ENCODE results near the gene UROC1.

The UROC1 gene

GRCh38 chr3:126448136-126448892 is 69.3 kb downstream of the UROC1 start:
- no peak overlapping the region for H4K91ac ChIP-seq (ENCODE audit: low read depth, low read length, poor library complexity)
- no peak overlapping the region for H2BK5ac ChIP-seq (ENCODE audit: low read length)
- H3K4ac ChIP-seq (ENCODE audit: low read length) = no peak overlapping the region
- no peaks in the 10 kb centered on the region for H3K79me1 ChIP-seq (ENCODE audit: low read depth, low read length)
- H2AFZ ChIP-seq (ENCODE audit: low read length) = no peak overlapping the region
- no peak for DNase-seq (ENCODE audit: low spot score)
- no peak overlapping the region for H2BK15ac ChIP-seq (ENCODE audit: low read length)
- H3K23ac ChIP-seq (ENCODE audit: low read depth, low read length, poor library complexity) = no peak overlapping the region
- H3K4me3 ChIP-seq (ENCODE audit: low read length in 2 of 2) = no peak overlapping the region
- no peaks in the 10 kb centered on the region for H3K27me3 ChIP-seq (ENCODE audit: control insufficient read depth in 3 of 3, insufficient read depth in 3 of 3, low read depth in 1 of 3, low read length in 3 of 3)
- no peak overlapping the region for H3K27ac ChIP-seq (replicated peaks; ENCODE audit: low read length)
- peaks cover 6 to 63% of the 10 kb centered on the region in 2 donors for H3K36me3 ChIP-seq (replicated peaks in 1 of 2; ENCODE audit: control insufficient read depth in 2 of 2, insufficient read depth in 2 of 2, low read length in 2 of 2)
- H2BK120ac ChIP-seq (ENCODE audit: low read depth, low read length) = no peak overlapping the region
- H3K9me3 ChIP-seq (replicated peaks in 1 of 2; ENCODE audit: control insufficient read depth in 2 of 2, insufficient read depth in 1 of 2, low read depth in 1 of 2, low read length in 2 of 2) = no peaks in the 10 kb centered on the region
- peaks cover 0 to 5% of the 10 kb centered on the region in 2 donors for H3K4me1 ChIP-seq (ENCODE audit: control insufficient read depth in 2 of 2, insufficient read depth in 1 of 2, low read depth in 1 of 2, low read length in 2 of 2)
- peak overlapping the region; percentile 35 for H3K18ac ChIP-seq (ENCODE audit: low read length)
- no peak overlapping the region for H3K4me2 ChIP-seq (ENCODE audit: insufficient read depth, low read length, poor library complexity, severe bottlenecking)
- peak overlapping the region; percentile 56 for H3K14ac ChIP-seq (ENCODE audit: low read length)
- WGBS, 2 donors (ENCODE audit: extremely low coverage in 2 of 2, insufficient read length in 2 of 2, insufficient replicate concordance in 1 of 2) = no CpG with 5 or more reads among the region's 17 CpGs
- no peak overlapping the region for H4K8ac ChIP-seq (ENCODE audit: low read depth, low read length)
- H2AK5ac ChIP-seq (ENCODE audit: low read depth, low read length) = no peak overlapping the region
- H3K9ac ChIP-seq (ENCODE audit: low read depth, low read length, poor library complexity) = peak overlapping the region; percentile 54
- H2BK12ac ChIP-seq (ENCODE audit: low read length) = no peak overlapping the region

GRCh38 chr3:126447456-126448106 is 70.0 kb downstream of the UROC1 start:
- Histone ChIP-seq H3K18ac (ENCODE audit: low read length) (no peak overlapping the region), H2BK120ac (ENCODE audit: low read depth, low read length) (no peak overlapping the region), H4K8ac (ENCODE audit: low read depth, low read length) (no peak overlapping the region), H3K79me1 (ENCODE audit: low read depth, low read length) (no peaks in the 10 kb centered on the region), H3K9ac (ENCODE audit: low read depth, low read length, poor library complexity) (no peak overlapping the region), H3K27me3 (ENCODE audit: control insufficient read depth in 3 of 3, insufficient read depth in 3 of 3, low read depth in 1 of 3, low read length in 3 of 3) (no peaks in the 10 kb centered on the region), H3K4me1 (ENCODE audit: control insufficient read depth in 2 of 2, insufficient read depth in 1 of 2, low read depth in 1 of 2, low read length in 2 of 2) (peaks cover 0 to 5% of the 10 kb centered on the region in 2 donors), H2BK12ac (ENCODE audit: low read length) (no peak overlapping the region), H3K4me2 (ENCODE audit: insufficient read depth, low read length, poor library complexity, severe bottlenecking) (no peak overlapping the region), H3K27ac (replicated peaks; ENCODE audit: low read length) (no peak overlapping the region), H2BK5ac (ENCODE audit: low read length) (no peak overlapping the region), H3K23ac (ENCODE audit: low read depth, low read length, poor library complexity) (peak overlapping the region; percentile 0), H2BK15ac (ENCODE audit: low read length) (no peak overlapping the region), H3K4me3 (ENCODE audit: low read length in 2 of 2) (peak overlapping the region in 1 of 2 donors; percentile 7), H3K36me3 (replicated peaks in 1 of 2; ENCODE audit: control insufficient read depth in 2 of 2, insufficient read depth in 2 of 2, low read length in 2 of 2) (peaks cover 6 to 56% of the 10 kb centered on the region in 2 donors), H3K14ac (ENCODE audit: low read length) (no peak overlapping the region), H3K9me3 (replicated peaks in 1 of 2; ENCODE audit: control insufficient read depth in 2 of 2, insufficient read depth in 1 of 2, low read depth in 1 of 2, low read length in 2 of 2) (no peaks in the 10 kb centered on the region), H4K91ac (ENCODE audit: low read depth, low read length, poor library complexity) (no peak overlapping the region), H3K4ac (ENCODE audit: low read length) (no peak overlapping the region), H2AK5ac (ENCODE audit: low read depth, low read length) (no peak overlapping the region), H2AFZ (ENCODE audit: low read length) (no peak overlapping the region)
- WGBS, 2 donors (ENCODE audit: extremely low coverage in 2 of 2, insufficient read length in 2 of 2, insufficient replicate concordance in 1 of 2) = no CpG with 5 or more reads among the region's 12 CpGs
- no peak for DNase-seq (ENCODE audit: low spot score)

- peaks cover 0 to 5% of the 10 kb centered on the region in 2 donors for H3K4me1 ChIP-seq (ENCODE audit: control insufficient read depth in 2 of 2, insufficient read depth in 1 of 2, low read depth in 1 of 2, low read length in 2 of 2)
- H3K27me3 ChIP-seq (ENCODE audit: control insufficient read depth in 3 of 3, insufficient read depth in 3 of 3, low read depth in 1 of 3, low read length in 3 of 3) = no peaks in the 10 kb centered on the region
- no peak overlapping the region for H2BK5ac ChIP-seq (ENCODE audit: low read length)
- H3K27ac ChIP-seq (replicated peaks; ENCODE audit: low read length) = no peak overlapping the region
- no peak overlapping the region for H2BK120ac ChIP-seq (ENCODE audit: low read depth, low read length)
- H3K36me3 ChIP-seq (replicated peaks in 1 of 2; ENCODE audit: control insufficient read depth in 2 of 2, insufficient read depth in 2 of 2, low read length in 2 of 2) = peaks cover 4 to 48% of the 10 kb centered on the region in 2 donors
- WGBS, 2 donors (ENCODE audit: extremely low coverage in 2 of 2, insufficient read length in 2 of 2, insufficient replicate concordance in 1 of 2) = no CpG with 5 or more reads among the region's 2 CpGs
- no peak overlapping the region for H2BK15ac ChIP-seq (ENCODE audit: low read length)
- H2BK12ac ChIP-seq (ENCODE audit: low read length) = no peak overlapping the region
- H4K8ac ChIP-seq (ENCODE audit: low read depth, low read length) = no peak overlapping the region
- H3K4ac ChIP-seq (ENCODE audit: low read length) = no peak overlapping the region
- no peak overlapping the region for H4K91ac ChIP-seq (ENCODE audit: low read depth, low read length, poor library complexity)
- H2AK5ac ChIP-seq (ENCODE audit: low read depth, low read length) = no peak overlapping the region
- no peak overlapping the region for H3K4me2 ChIP-seq (ENCODE audit: insufficient read depth, low read length, poor library complexity, severe bottlenecking)
- H3K79me1 ChIP-seq (ENCODE audit: low read depth, low read length) = no peaks in the 10 kb centered on the region
- no peaks in the 10 kb centered on the region for H3K9me3 ChIP-seq (replicated peaks in 1 of 2; ENCODE audit: control insufficient read depth in 2 of 2, insufficient read depth in 1 of 2, low read depth in 1 of 2, low read length in 2 of 2)
- peak overlapping the region; percentile 61 for H3K18ac ChIP-seq (ENCODE audit: low read length)
- no peak overlapping the region for H3K4me3 ChIP-seq (ENCODE audit: low read length in 2 of 2)
- H2AFZ ChIP-seq (ENCODE audit: low read length) = no peak overlapping the region
- H3K23ac ChIP-seq (ENCODE audit: low read depth, low read length, poor library complexity) = no peak overlapping the region
- H3K9ac ChIP-seq (ENCODE audit: low read depth, low read length, poor library complexity) = no peak overlapping the region
- H3K14ac ChIP-seq (ENCODE audit: low read length) = no peak overlapping the region
- DNase-seq (ENCODE audit: low spot score) = no peak
Measured at GRCh38 chr3:126446791-126447190, 70.8 kb downstream of the UROC1 start.

GRCh38 chr3:126446301-126446700 is 71.3 kb downstream of the UROC1 start:
- DNase-seq (ENCODE audit: low spot score) = no peak
- Histone ChIP-seq H2BK15ac (ENCODE audit: low read length) (no peak overlapping the region), H2BK12ac (ENCODE audit: low read length) (no peak overlapping the region), H2BK120ac (ENCODE audit: low read depth, low read length) (no peak overlapping the region), H3K23ac (ENCODE audit: low read depth, low read length, poor library complexity) (no peak overlapping the region), H3K4ac (ENCODE audit: low read length) (no peak overlapping the region), H3K79me1 (ENCODE audit: low read depth, low read length) (no peaks in the 10 kb centered on the region), H3K4me2 (ENCODE audit: insufficient read depth, low read length, poor library complexity, severe bottlenecking) (no peak overlapping the region), H3K36me3 (replicated peaks in 1 of 2; ENCODE audit: control insufficient read depth in 2 of 2, insufficient read depth in 2 of 2, low read length in 2 of 2) (peaks cover 2 to 47% of the 10 kb centered on the region in 2 donors), H3K27me3 (ENCODE audit: control insufficient read depth in 3 of 3, insufficient read depth in 3 of 3, low read depth in 1 of 3, low read length in 3 of 3) (no peaks in the 10 kb centered on the region), H4K8ac (ENCODE audit: low read depth, low read length) (no peak overlapping the region), H2AK5ac (ENCODE audit: low read depth, low read length) (no peak overlapping the region), H3K14ac (ENCODE audit: low read length) (no peak overlapping the region), H3K9ac (ENCODE audit: low read depth, low read length, poor library complexity) (peak overlapping the region; percentile 53), H3K9me3 (replicated peaks in 1 of 2; ENCODE audit: control insufficient read depth in 2 of 2, insufficient read depth in 1 of 2, low read depth in 1 of 2, low read length in 2 of 2) (no peaks in the 10 kb centered on the region), H2BK5ac (ENCODE audit: low read length) (no peak overlapping the region), H3K4me1 (ENCODE audit: control insufficient read depth in 2 of 2, insufficient read depth in 1 of 2, low read depth in 1 of 2, low read length in 2 of 2) (peaks cover 0 to 5% of the 10 kb centered on the region in 2 donors), H3K18ac (ENCODE audit: low read length) (peak overlapping the region; percentile 52), H3K4me3 (ENCODE audit: low read length in 2 of 2) (no peak overlapping the region), H2AFZ (ENCODE audit: low read length) (no peak overlapping the region), H3K27ac (replicated peaks; ENCODE audit: low read length) (no peak overlapping the region), H4K91ac (ENCODE audit: low read depth, low read length, poor library complexity) (no peak overlapping the region)
- no CpG with 5 or more reads among the region's 8 CpGs for WGBS, 2 donors (ENCODE audit: extremely low coverage in 2 of 2, insufficient read length in 2 of 2, insufficient replicate concordance in 1 of 2)
